ENCODE measurements around the gene MCU. TPM values are rescaled to one million over a fixed set of nuclear protein-coding genes. Genes with fewer than 3 reads are reported as not detected.
"Not testable (repeated sequence)": the region's sequence is repeated elsewhere in the genome, so short reads cannot be mapped to it uniquely, and the experiment has no call there.

MCU gene
- total RNA-seq, 4 donors from 2014 or later = 11.4 to 33.3 (median 24.9) TPM

GRCh38 chr10:72893136-72893798 is 201.3 kb downstream of the MCU start, which contains the start of gene OIT3:
Gene OIT3, plus strand, starts transcription at chr10:72893739. Its CDS starts 60 bp downstream, at chr10:72893799.
- no peak within 1 kb of the TSS for H3K4me3 ChIP-seq (replicated peaks in 1 of 3)
- DNase-seq = no peak
- H3K27ac ChIP-seq = no peak within 1 kb of the TSS
- no peaks in the 10 kb centered on the region for H3K4me1 ChIP-seq
- TF ChIP-seq POLR2A (IDR thresholded peaks at IDR 0.05) (no peak), CTCF (IDR thresholded peaks at IDR 0.05) (no peak)
- no peaks in the 10 kb centered on the region for H3K9me3 ChIP-seq
- intact Hi-C loops (cut with DNase I) = no loop called here
- WGBS, 2 donors = 63 to 70% methylated on average over 4 of the region's 4 CpGs
- H3K36me3 ChIP-seq = no peaks in the 10 kb centered on the region
- no peaks in the 10 kb centered on the region for H3K27me3 ChIP-seq

- no peak for DNase-seq
- H3K4me1 ChIP-seq = no peaks in the 10 kb centered on the region
- H3K27ac ChIP-seq = no peak overlapping the region
- no peaks in the 10 kb centered on the region for H3K27me3 ChIP-seq
- WGBS, 2 donors = 77% methylated on average over 11 of the region's 11 CpGs
- intact Hi-C loops (cut with DNase I) = no loop called here
- no peak for TF ChIP-seq POLR2A (IDR thresholded peaks at IDR 0.05)
- no peak for TF ChIP-seq CTCF (IDR thresholded peaks at IDR 0.05)
- H3K36me3 ChIP-seq = no peaks in the 10 kb centered on the region
- no peak overlapping the region for H3K4me3 ChIP-seq (replicated peaks in 1 of 3)
- H3K9me3 ChIP-seq = no peaks in the 10 kb centered on the region
Measured at GRCh38 chr10:72895236-72895850, 203.4 kb downstream of the MCU start.

- H3K4me3 ChIP-seq (replicated peaks in 1 of 3) = no peak overlapping the region
- no peak for DNase-seq
- H3K27me3 ChIP-seq = no peaks in the 10 kb centered on the region
- no peaks in the 10 kb centered on the region for H3K36me3 ChIP-seq
- H3K9me3 ChIP-seq = no peaks in the 10 kb centered on the region
- 93 to 99% methylated on average over 9 of the region's 10 CpGs for WGBS, 2 donors
- TF ChIP-seq POLR2A (IDR thresholded peaks at IDR 0.05) (no peak), CTCF (IDR thresholded peaks at IDR 0.05) (no peak)
- H3K4me1 ChIP-seq = no peaks in the 10 kb centered on the region
- no peak overlapping the region for H3K27ac ChIP-seq
- intact Hi-C loops (cut with DNase I) = no loop called here
Measured at GRCh38 chr10:72898616-72899015, 206.7 kb downstream of the MCU start.

DNA sequence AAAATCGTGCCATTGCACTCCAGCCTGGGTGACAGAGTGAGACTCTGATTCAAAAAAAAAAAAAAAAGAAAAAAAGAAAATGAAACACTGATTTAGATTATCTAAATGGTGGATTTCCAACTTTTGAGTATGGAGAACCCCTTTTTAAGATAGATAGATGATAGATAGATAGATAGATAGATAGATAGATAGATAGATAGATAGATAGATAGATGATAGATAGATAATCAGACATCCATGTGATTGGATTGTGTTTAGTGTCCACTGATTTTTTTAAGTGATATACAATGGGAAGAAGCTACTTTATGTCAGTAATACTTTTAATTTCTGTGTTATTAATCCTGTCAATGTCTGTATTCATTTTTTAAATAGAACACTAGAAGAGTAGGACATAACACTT is 207.6 kb downstream of the MCU start:
- Histone ChIP-seq H3K4me3 (replicated peaks in 1 of 3) (no peak overlapping the region), H3K36me3 (no peaks in the 10 kb centered on the region), H3K27ac (no peak overlapping the region), H3K4me1 (no peaks in the 10 kb centered on the region), H3K9me3 (no peaks in the 10 kb centered on the region), H3K27me3 (no peaks in the 10 kb centered on the region)
- intact Hi-C loops (cut with DNase I) = no loop called here
- TF ChIP-seq CTCF (IDR thresholded peaks at IDR 0.05) = no peak
- TF ChIP-seq POLR2A (IDR thresholded peaks at IDR 0.05) = no peak
- WGBS, 2 donors = 87 to 88% methylated on average over 1 of the region's 1 CpG
- no peak for DNase-seq

GRCh38 chr10:72903941-72904446 is 212.1 kb downstream of the MCU start:
- H3K27me3 ChIP-seq; intact Hi-C loops (cut with DNase I); DNase-seq; H3K36me3 ChIP-seq; H3K27ac ChIP-seq; H3K9me3 ChIP-seq; H3K4me1 ChIP-seq; H3K4me3 ChIP-seq (replicated peaks in 1 of 3): not testable (repeated sequence)
- 93 to 94% methylated on average over 15 of the region's 15 CpGs for WGBS, 2 donors
